Measurements from ENCODE around the gene PTPRG.
"Not testable (repeated sequence)": the region's sequence is repeated elsewhere in the genome, so short reads cannot be mapped to it uniquely, and the experiment has no call there.

Gene PTPRG

GRCh38 chr3:61714225-61714624, 152.9 kb downstream of the PTPRG start:
- Histone ChIP-seq H3K4me3 (ENCODE audit: low read length) (no peak overlapping the region), H4K20me1 (ENCODE audit: control insufficient read depth, insufficient read depth, low read depth, low read length) (no peaks in the 10 kb centered on the region), H3K9me3 (ENCODE audit: control insufficient read depth, insufficient read depth, low read length) (no peaks in the 10 kb centered on the region), H3K4me2 (ENCODE audit: low read length) (no peak overlapping the region), H3K4me1 (ENCODE audit: control insufficient read depth, low read length) (no peaks in the 10 kb centered on the region), H3K27me3 (ENCODE audit: control insufficient read depth, low read length) (no peaks in the 10 kb centered on the region; the same call in 1 of the 2 replicates), H3K27ac (ENCODE audit: low read depth, low read length) (no peak overlapping the region), H3K9me2 (replicated peaks; ENCODE audit: control insufficient read depth, low read length) (no peaks in the 10 kb centered on the region), H3K79me2 (ENCODE audit: control insufficient read depth, low read length) (no peaks in the 10 kb centered on the region), H3F3A (ENCODE audit: control insufficient read depth, insufficient read depth) (no peaks in the 10 kb centered on the region), H3K36me3 (ENCODE audit: control insufficient read depth, low read length) (no peaks in the 10 kb centered on the region)
- TF ChIP-seq EZH2phosphoT487 (IDR thresholded peaks at IDR 0.05; ENCODE audit: borderline replicate concordance, low read length), result no peak
- no peak for TF ChIP-seq CTCF (IDR thresholded peaks at IDR 0.05; ENCODE audit: low read depth, low read length, poor library complexity, severe bottlenecking)

- Histone ChIP-seq H4K20me1 (ENCODE audit: control insufficient read depth, insufficient read depth, low read depth, low read length) (no peaks in the 10 kb centered on the region), H3K79me2 (ENCODE audit: control insufficient read depth, low read length) (no peaks in the 10 kb centered on the region), H3K4me2 (ENCODE audit: low read length) (no peak overlapping the region), H3K27ac (ENCODE audit: low read depth, low read length) (no peak overlapping the region), H3K9me3 (ENCODE audit: control insufficient read depth, insufficient read depth, low read length) (no peaks in the 10 kb centered on the region), H3K4me3 (ENCODE audit: low read length) (no peak overlapping the region), H3K27me3 (ENCODE audit: control insufficient read depth, low read length) (no peaks in the 10 kb centered on the region; the same call in 1 of the 2 replicates), H3K4me1 (ENCODE audit: control insufficient read depth, low read length) (no peaks in the 10 kb centered on the region), H3F3A (ENCODE audit: control insufficient read depth, insufficient read depth) (no peaks in the 10 kb centered on the region), H3K36me3 (ENCODE audit: control insufficient read depth, low read length) (no peaks in the 10 kb centered on the region), H3K9me2 (replicated peaks; ENCODE audit: control insufficient read depth, low read length) (no peaks in the 10 kb centered on the region)
- no peak for TF ChIP-seq EZH2phosphoT487 (IDR thresholded peaks at IDR 0.05; ENCODE audit: borderline replicate concordance, low read length)
- no peak for TF ChIP-seq CTCF (IDR thresholded peaks at IDR 0.05; ENCODE audit: low read depth, low read length, poor library complexity, severe bottlenecking)
These were observed 154.6 kb downstream of the PTPRG start for GRCh38 chr3:61715886-61716527.

- not testable (repeated sequence) for H3K4me1 ChIP-seq (ENCODE audit: control insufficient read depth, low read length); H3F3A ChIP-seq (ENCODE audit: control insufficient read depth, insufficient read depth); H3K27ac ChIP-seq (ENCODE audit: low read depth, low read length); H3K9me2 ChIP-seq (replicated peaks; ENCODE audit: control insufficient read depth, low read length); H3K79me2 ChIP-seq (ENCODE audit: control insufficient read depth, low read length); H3K36me3 ChIP-seq (ENCODE audit: control insufficient read depth, low read length); H3K27me3 ChIP-seq (ENCODE audit: control insufficient read depth, low read length); H4K20me1 ChIP-seq (ENCODE audit: control insufficient read depth, insufficient read depth, low read depth, low read length); H3K4me3 ChIP-seq (ENCODE audit: low read length); H3K9me3 ChIP-seq (ENCODE audit: control insufficient read depth, insufficient read depth, low read length); H3K4me2 ChIP-seq (ENCODE audit: low read length)
These were observed 155.3 kb downstream of the PTPRG start for GRCh38 chr3:61716693-61717092.

- no peaks in the 10 kb centered on the region for H3K36me3 ChIP-seq (ENCODE audit: control insufficient read depth, low read length)
- H3F3A ChIP-seq (ENCODE audit: control insufficient read depth, insufficient read depth), result no peaks in the 10 kb centered on the region
- no peak overlapping the region for H3K4me3 ChIP-seq (ENCODE audit: low read length)
- no peaks in the 10 kb centered on the region for H3K9me2 ChIP-seq (replicated peaks; ENCODE audit: control insufficient read depth, low read length)
- H3K4me1 ChIP-seq (ENCODE audit: control insufficient read depth, low read length), result no peaks in the 10 kb centered on the region
- no peaks in the 10 kb centered on the region for H3K9me3 ChIP-seq (ENCODE audit: control insufficient read depth, insufficient read depth, low read length)
- no peaks in the 10 kb centered on the region for H4K20me1 ChIP-seq (ENCODE audit: control insufficient read depth, insufficient read depth, low read depth, low read length)
- no peak overlapping the region for H3K27ac ChIP-seq (ENCODE audit: low read depth, low read length)
- no peak overlapping the region for H3K4me2 ChIP-seq (ENCODE audit: low read length)
- no peaks in the 10 kb centered on the region; the same call in 1 of the 2 replicates for H3K27me3 ChIP-seq (ENCODE audit: control insufficient read depth, low read length)
- no peak for TF ChIP-seq CTCF (IDR thresholded peaks at IDR 0.05; ENCODE audit: low read depth, low read length, poor library complexity, severe bottlenecking)
- no peaks in the 10 kb centered on the region for H3K79me2 ChIP-seq (ENCODE audit: control insufficient read depth, low read length)
These were observed 157.2 kb downstream of the PTPRG start for GRCh38 chr3:61718565-61718964.

All from DOHH2 (cell line).